Mesendoderm (in vitro differentiated cells): ENCODE results near the gene POU3F2. TPM values are rescaled to one million over a fixed set of nuclear protein-coding genes. Genes with fewer than 3 reads are reported as not detected.

Experiments
- DNase-seq: peaks from one replicate; pipeline ENCODE4 v3.0.0; 2013
- H2AK5ac ChIP-seq: 2 replicates; pipeline ENCODE4 v1.6.1; 2013; ENCODE audit warnings: low read length, inconsistent platforms
- H2BK120ac ChIP-seq: 2 replicates; pipeline ENCODE4 v1.6.1; 2013; ENCODE audit warnings: low read depth, mild to moderate bottlenecking, low read length, moderate library complexity, mixed read lengths
- H2BK15ac ChIP-seq: replicated peaks from 2 replicates; pipeline ENCODE4 v1.6.1; 2013; ENCODE audit warnings: low read depth, mild to moderate bottlenecking, moderate library complexity
- H2BK5ac ChIP-seq: 2 replicates; pipeline ENCODE4 v1.6.1; 2013; ENCODE audit warnings: low read length, inconsistent platforms
- H3K18ac ChIP-seq: 2 replicates; pipeline ENCODE4 v1.6.1; 2013; ENCODE audit warnings: mild to moderate bottlenecking, low read length, mixed read lengths
- H3K23ac ChIP-seq: one replicate; pipeline ENCODE4 v1.6.1; 2013; ENCODE audit warnings: low read length
- H3K27ac ChIP-seq: 2 replicates; pipeline ENCODE4 v1.5.1; 2013; ENCODE audit warnings: low read depth, mild to moderate bottlenecking, inconsistent platforms, low read length, moderate library complexity
- H3K27me3 ChIP-seq: 2 replicates; pipeline ENCODE4 v1.6.1; 2013; ENCODE audit warnings: low read length, control low read depth, mild to moderate bottlenecking, inconsistent platforms; ENCODE audit not compliant: insufficient read depth, poor library complexity
- H3K36me3 ChIP-seq: 2 replicates; pipeline ENCODE4 v1.6.1; 2013; ENCODE audit warnings: low read length, inconsistent platforms; ENCODE audit not compliant: control insufficient read depth, insufficient read depth
- H3K4ac ChIP-seq: one replicate; pipeline ENCODE4 v1.6.1; 2013; ENCODE audit warnings: low read depth, mild to moderate bottlenecking, low read length, moderate library complexity
- H3K4me1 ChIP-seq: 2 replicates; pipeline ENCODE4 v1.6.1; 2013; ENCODE audit warnings: low read depth, low read length, inconsistent platforms; ENCODE audit not compliant: control insufficient read depth
- H3K4me2 ChIP-seq: 2 replicates; pipeline ENCODE4 v1.6.1; 2013; ENCODE audit warnings: low read length
- H3K4me3 ChIP-seq: 2 replicates; pipeline ENCODE4 v1.5.1; 2013; ENCODE audit warnings: mild to moderate bottlenecking, low read length
- H3K56ac ChIP-seq: one replicate; pipeline ENCODE4 v1.6.1; 2013; ENCODE audit warnings: low read length
- H3K79me1 ChIP-seq: 2 replicates; pipeline ENCODE4 v1.6.1; 2013; ENCODE audit warnings: low read length, inconsistent platforms
- H3K79me2 ChIP-seq: 2 replicates; pipeline ENCODE4 v1.6.1; 2013; ENCODE audit warnings: mild to moderate bottlenecking, low read length; ENCODE audit not compliant: control insufficient read depth, insufficient read depth
- H3K9ac ChIP-seq: 2 replicates; pipeline ENCODE4 v1.6.1; 2013; ENCODE audit warnings: low read length, inconsistent platforms
- H4K5ac ChIP-seq: one replicate; pipeline ENCODE4 v1.6.1; 2013; ENCODE audit warnings: low read length
- H4K8ac ChIP-seq: one replicate; pipeline ENCODE4 v1.6.1; 2013; ENCODE audit warnings: low read depth, mild to moderate bottlenecking, control low read depth, low read length, moderate library complexity
- WGBS: extraction: QIAGEN DNeasy Blood & Tissue Kit; methylation state at CpG from one replicate; pipeline ENCODE4 v1.1.7; 2013; ENCODE audit warnings: low lambda C conversion rate, missing lambda C conversion rate; ENCODE audit not compliant: insufficient coverage; ENCODE audit errors: extremely low coverage; 5-methylcytosine and 5-hydroxymethylcytosine counted together
- polyA plus RNA-seq, 2 experiments: library from polyadenylated mRNA; stranded (reverse); fragments of 200-250 nt; gene quantifications; one replicate each; pipeline ENCODE4 v1.2.3, GENCODE V29; 2013

Gene POU3F2
- polyA plus RNA-seq (2013, experiment 1 of 2): 0.06 TPM
- polyA plus RNA-seq (2013, experiment 2 of 2): 0.04 TPM

GRCh38 chr6:98834060-98835031 lies at the start of gene POU3F2:
POU3F2 (plus strand) TSS chr6:98834574; CDS start chr6:98834874, 300 bp downstream.
- H3K9ac ChIP-seq: peak within 1 kb of the TSS; percentile 38
- H3K79me2 ChIP-seq: no peaks in the 10 kb centered on the region
- no peak within 1 kb of the TSS for H2BK15ac ChIP-seq
- no peak within 1 kb of the TSS for H3K4ac ChIP-seq
- WGBS: no CpG with 5 or more reads among the region's 83 CpGs
- no peak within 1 kb of the TSS for H2AK5ac ChIP-seq
- H3K27ac ChIP-seq: no peak within 1 kb of the TSS
- H2BK5ac ChIP-seq: no peak within 1 kb of the TSS
- DNase-seq: peak; percentile 98
- H3K4me2 ChIP-seq: peak within 1 kb of the TSS; percentile 84
- H3K4me3 ChIP-seq: peak within 1 kb of the TSS; percentile 46
- no peak within 1 kb of the TSS for H4K5ac ChIP-seq
- no peaks in the 10 kb centered on the region for H3K79me1 ChIP-seq
- H4K8ac ChIP-seq: no peak within 1 kb of the TSS
- peak within 1 kb of the TSS; percentile 34 for H3K56ac ChIP-seq
- H3K36me3 ChIP-seq: no peaks in the 10 kb centered on the region
- H3K27me3 ChIP-seq: peaks cover 56% of the 10 kb centered on the region
- H3K23ac ChIP-seq: peak within 1 kb of the TSS; percentile 66
- H2BK120ac ChIP-seq: no peak within 1 kb of the TSS
- no peak within 1 kb of the TSS for H3K18ac ChIP-seq
- peaks cover 2% of the 10 kb centered on the region for H3K4me1 ChIP-seq

- Histone ChIP-seq H3K18ac (no peak overlapping the region), H2BK120ac (no peak overlapping the region), H3K9ac (no peak overlapping the region), H3K36me3 (no peaks in the 10 kb centered on the region), H2BK5ac (no peak overlapping the region), H4K5ac (no peak overlapping the region), H3K4me2 (no peak overlapping the region), H3K23ac (no peak overlapping the region), H2AK5ac (no peak overlapping the region), H2BK15ac (no peak overlapping the region), H3K4me3 (no peak overlapping the region), H3K56ac (no peak overlapping the region), H3K4ac (no peak overlapping the region), H4K8ac (no peak overlapping the region), H3K4me1 (no peaks in the 10 kb centered on the region), H3K79me2 (no peaks in the 10 kb centered on the region), H3K27me3 (no peaks in the 10 kb centered on the region), H3K27ac (no peak overlapping the region), H3K79me1 (no peaks in the 10 kb centered on the region)
- peak; percentile 8 for DNase-seq
- no CpG with 5 or more reads among the region's 8 CpGs for WGBS
Measured at GRCh38 chr6:98787435-98787834, 46.9 kb upstream of the POU3F2 start.

- no peak overlapping the region for H2BK120ac ChIP-seq
- no peak overlapping the region for H2AK5ac ChIP-seq
- H4K8ac ChIP-seq: no peak overlapping the region
- H3K27me3 ChIP-seq: no peaks in the 10 kb centered on the region
- H3K56ac ChIP-seq: no peak overlapping the region
- H3K18ac ChIP-seq: peak overlapping the region; percentile 10
- no peaks in the 10 kb centered on the region for H3K79me2 ChIP-seq
- no peak overlapping the region for H3K23ac ChIP-seq
- H2BK5ac ChIP-seq: no peak overlapping the region
- WGBS: no CpG with 5 or more reads among the region's 15 CpGs
- no peaks in the 10 kb centered on the region for H3K4me1 ChIP-seq
- no peak overlapping the region for H2BK15ac ChIP-seq
- H3K36me3 ChIP-seq: no peaks in the 10 kb centered on the region
- H4K5ac ChIP-seq: no peak overlapping the region
- H3K4me3 ChIP-seq: no peak overlapping the region
- H3K4ac ChIP-seq: no peak overlapping the region
- H3K9ac ChIP-seq: no peak overlapping the region
- H3K27ac ChIP-seq: no peak overlapping the region
- no peak overlapping the region for H3K4me2 ChIP-seq
- no peaks in the 10 kb centered on the region for H3K79me1 ChIP-seq
- peak; percentile 74 for DNase-seq
Measured at GRCh38 chr6:98787961-98788360, 46.4 kb upstream of the POU3F2 start.

GRCh38 chr6:98794307-98794842 lies 40.0 kb upstream of the POU3F2 start:
- no peak overlapping the region for H3K9ac ChIP-seq
- no peaks in the 10 kb centered on the region for H3K79me2 ChIP-seq
- H3K4me1 ChIP-seq: no peaks in the 10 kb centered on the region
- H4K5ac ChIP-seq: no peak overlapping the region
- H3K4me3 ChIP-seq: no peak overlapping the region
- no peak overlapping the region for H3K27ac ChIP-seq
- H3K27me3 ChIP-seq: no peaks in the 10 kb centered on the region
- H3K56ac ChIP-seq: no peak overlapping the region
- H3K18ac ChIP-seq: no peak overlapping the region
- H3K23ac ChIP-seq: no peak overlapping the region
- no peak overlapping the region for H2BK5ac ChIP-seq
- no peak for DNase-seq
- no peak overlapping the region for H2AK5ac ChIP-seq
- no peaks in the 10 kb centered on the region for H3K36me3 ChIP-seq
- H2BK120ac ChIP-seq: no peak overlapping the region
- no peak overlapping the region for H4K8ac ChIP-seq
- no peaks in the 10 kb centered on the region for H3K79me1 ChIP-seq
- no CpG with 5 or more reads among the region's 4 CpGs for WGBS
- no peak overlapping the region for H3K4ac ChIP-seq
- no peak overlapping the region for H2BK15ac ChIP-seq
- H3K4me2 ChIP-seq: no peak overlapping the region

GRCh38 chr6:98797217-98797994 lies 37.0 kb upstream of the POU3F2 start:
- Histone ChIP-seq H3K18ac (no peak overlapping the region), H3K27me3 (no peaks in the 10 kb centered on the region), H4K5ac (no peak overlapping the region), H3K4me2 (no peak overlapping the region), H3K4me1 (no peaks in the 10 kb centered on the region), H2BK15ac (no peak overlapping the region), H3K23ac (no peak overlapping the region), H3K27ac (no peak overlapping the region), H3K9ac (no peak overlapping the region), H3K36me3 (no peaks in the 10 kb centered on the region), H3K4ac (no peak overlapping the region), H2BK120ac (no peak overlapping the region), H3K56ac (no peak overlapping the region), H3K4me3 (no peak overlapping the region), H3K79me2 (no peaks in the 10 kb centered on the region), H2AK5ac (no peak overlapping the region), H4K8ac (no peak overlapping the region), H2BK5ac (no peak overlapping the region), H3K79me1 (no peaks in the 10 kb centered on the region)
- WGBS: 100% methylated on average over 1 of the region's 6 CpGs
- DNase-seq: no peak
